Bladder microvascular endothelial cell (primary cell): Measurements from ENCODE around the gene NKAIN4. TPM values are rescaled to one million over a fixed set of nuclear protein-coding genes. Genes with fewer than 3 reads are reported as not detected.

Experiments
- total RNA-seq: library from RNA; depleted of rRNA; stranded (reverse); fragments of >200 nt; gene quantifications from 2 replicates; pipeline ENCODE4 v1.2.3, GENCODE V29; 2014

NKAIN4 gene
- total RNA-seq = not detected in 2 replicates

GRCh38 chr20:63254232-63254605 is at the start of gene NKAIN4:
NKAIN4 (minus strand) TSS chr20:63254463; CDS start chr20:63254450, 13 bp downstream.

GRCh38 chr20:63292904-63293303 is 38.6 kb upstream of the NKAIN4 start, which contains the start of gene COL20A1:
COL20A1 (plus strand) TSS chr20:63293186; CDS start chr20:63295108, 1,922 bp downstream.

GRCh38 chr20:63272105-63273058 is 18.1 kb upstream of the NKAIN4 start, which contains the start of gene ARFGAP1:
ARFGAP1 (plus strand) TSS chr20:63272813; CDS start chr20:63275581, 2,768 bp downstream.

GRCh38 chr20:63235399-63235983 is 18.8 kb downstream of the NKAIN4 start, which contains the start of gene BIRC7:
BIRC7 (plus strand) TSS chr20:63235905; CDS start chr20:63236097, 192 bp downstream.

GRCh38 chr20:63216041-63216848 is 38.0 kb downstream of the NKAIN4 start, which contains the start of gene YTHDF1:
YTHDF1 (minus strand) TSS chr20:63216131; CDS start chr20:63215892, 239 bp downstream.

Other genes with a start within 250 kb of the NKAIN4 start
- gene BHLHE23, start 247.5 kb downstream of the NKAIN4 start, total RNA-seq = not detected in 2 replicates
- gene YTHDF1, start 38.3 kb downstream of the NKAIN4 start, total RNA-seq = 15.1 and 28.6 TPM in 2 replicates
- not detected in 2 replicates for gene BIRC7, start 18.6 kb downstream of the NKAIN4 start, total RNA-seq
- gene ARFGAP1, start 18.4 kb upstream of the NKAIN4 start, total RNA-seq = 32.7 and 68.0 TPM in 2 replicates
- gene COL20A1, start 38.7 kb upstream of the NKAIN4 start, total RNA-seq = not detected in 2 replicates
- 0.06 TPM in 1 of 2 replicates, not detected in the other for gene CHRNA4, start 106.9 kb upstream of the NKAIN4 start, total RNA-seq
- gene KCNQ2, start 218.2 kb upstream of the NKAIN4 start, total RNA-seq = not detected in 2 replicates
- gene EEF1A2, start 244.6 kb upstream of the NKAIN4 start, total RNA-seq = 0.49 and 27.1 TPM in 2 replicates